Ovary (tissue), 3 donors: ENCODE results near the gene RUSF1.

ENCODE experiments used
- EP300 ChIP-seq: sonication (generic); formaldehyde crosslinking; IDR thresholded peaks from one replicate; pipeline ENCODE4 v1.6.1; 2017; ENCODE audit warnings: antibody characterized with exemption
- POLR2A ChIP-seq: fragments of 450-650 bp; IDR thresholded peaks from one replicate; pipeline ENCODE4 v1.6.1; 2017; ENCODE audit warnings: antibody characterized with exemption, mild to moderate bottlenecking, moderate library complexity
- TF ChIP-seq, protein P1 (sequence below), 3 donors: fragments of 450-650 bp in 2 of 3; fragments of 200-600 bp in 1 of 3; IDR thresholded peaks; one replicate each; pipeline versions ENCODE4 v1.5.1 to v1.8.0; 2016 to 2022; ENCODE audit warnings: antibody characterized with exemption in 3 of 3, mild to moderate bottlenecking in 1 of 3
- donor health status: DM: no; HTN: no; CAD: no.

DNA sequence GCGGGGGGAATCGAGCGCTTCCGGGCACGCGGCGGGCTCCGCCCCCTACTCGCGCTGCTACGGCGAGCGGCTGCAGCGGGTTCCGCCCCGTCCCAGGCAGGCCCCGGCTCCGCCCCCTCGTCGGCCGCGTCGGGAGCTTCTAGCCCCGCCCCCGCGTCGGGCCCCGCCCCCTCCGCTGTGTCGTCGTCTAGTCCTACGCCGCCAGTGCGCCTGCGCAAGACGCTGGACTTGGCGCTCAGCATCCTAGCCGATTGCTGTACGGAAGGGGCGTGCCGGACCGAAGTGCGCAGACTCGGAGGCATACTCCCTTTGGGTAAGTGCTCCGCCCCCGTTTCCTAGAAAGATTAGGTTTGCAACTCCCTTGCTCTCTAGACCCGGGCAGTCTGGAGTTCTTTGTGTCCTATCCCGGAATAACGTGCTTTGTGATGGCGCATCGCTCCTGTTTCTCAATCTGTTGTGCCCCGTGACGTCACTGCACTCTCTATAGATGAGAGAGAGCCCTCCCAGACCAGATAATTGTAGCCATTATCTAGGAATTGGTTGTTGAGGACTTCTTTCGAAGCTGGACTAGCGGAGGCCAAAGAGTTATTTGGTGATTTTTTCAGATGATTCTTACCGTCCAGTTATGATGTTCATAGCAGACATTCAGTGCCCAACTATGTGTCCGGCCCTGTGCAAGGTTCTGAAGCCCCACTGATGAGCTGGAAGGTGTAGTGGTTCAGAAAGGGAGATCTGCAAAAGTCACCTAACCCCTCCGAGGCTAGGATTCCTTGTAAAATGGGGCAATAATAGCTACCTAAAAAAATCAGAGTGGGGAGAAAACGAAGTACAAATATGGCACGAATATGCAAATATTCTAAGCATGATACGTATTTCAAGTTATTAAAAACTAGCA, 48.3 kb downstream of the RUSF1 start:
- TF ChIP-seq, protein P1, sequence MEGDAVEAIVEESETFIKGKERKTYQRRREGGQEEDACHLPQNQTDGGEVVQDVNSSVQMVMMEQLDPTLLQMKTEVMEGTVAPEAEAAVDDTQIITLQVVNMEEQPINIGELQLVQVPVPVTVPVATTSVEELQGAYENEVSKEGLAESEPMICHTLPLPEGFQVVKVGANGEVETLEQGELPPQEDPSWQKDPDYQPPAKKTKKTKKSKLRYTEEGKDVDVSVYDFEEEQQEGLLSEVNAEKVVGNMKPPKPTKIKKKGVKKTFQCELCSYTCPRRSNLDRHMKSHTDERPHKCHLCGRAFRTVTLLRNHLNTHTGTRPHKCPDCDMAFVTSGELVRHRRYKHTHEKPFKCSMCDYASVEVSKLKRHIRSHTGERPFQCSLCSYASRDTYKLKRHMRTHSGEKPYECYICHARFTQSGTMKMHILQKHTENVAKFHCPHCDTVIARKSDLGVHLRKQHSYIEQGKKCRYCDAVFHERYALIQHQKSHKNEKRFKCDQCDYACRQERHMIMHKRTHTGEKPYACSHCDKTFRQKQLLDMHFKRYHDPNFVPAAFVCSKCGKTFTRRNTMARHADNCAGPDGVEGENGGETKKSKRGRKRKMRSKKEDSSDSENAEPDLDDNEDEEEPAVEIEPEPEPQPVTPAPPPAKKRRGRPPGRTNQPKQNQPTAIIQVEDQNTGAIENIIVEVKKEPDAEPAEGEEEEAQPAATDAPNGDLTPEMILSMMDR (IDR thresholded peaks at IDR 0.05) = no peak
- TF ChIP-seq EP300 = peak; percentile 82
- TF ChIP-seq POLR2A = no peak
